Lung (tissue), 12 donors: ENCODE results near the gene EZH1. TPM values are rescaled to one million over a fixed set of nuclear protein-coding genes. Genes with fewer than 3 reads are reported as not detected.

ENCODE experiments used
- ATAC-seq: fragments of 200-7000 bp; cut with Tn5 transposase; one replicate; pipeline ENCODE4 v1.9.1; 2020; ENCODE audit warnings: moderate number of reproducible peaks; ENCODE audit not compliant: insufficient read depth, low FRiP score
- DNase-seq, 3 donors: peaks; one replicate each; pipeline ENCODE4 v3.0.0-alpha.2; 2013 to 2017
- H3K27ac ChIP-seq, 2 donors: one replicate each; pipeline ENCODE4 v1.5.1; 2013; ENCODE audit warnings: mild to moderate bottlenecking in 2 of 2, moderate library complexity in 2 of 2, control low read depth in 1 of 2, inconsistent platforms in 1 of 2, low read depth in 1 of 2, low read length in 1 of 2
- H3K27me3 ChIP-seq, 3 donors: one replicate each; pipeline ENCODE4 v1.5.1; 2013; ENCODE audit warnings: low read length in 2 of 3; ENCODE audit not compliant: control insufficient read depth in 3 of 3, insufficient read depth in 3 of 3
- H3K36me3 ChIP-seq, 4 donors: one replicate each; pipeline ENCODE4 v1.5.1; 2013; ENCODE audit warnings: low read length in 4 of 4, mild to moderate bottlenecking in 1 of 4, moderate library complexity in 1 of 4; ENCODE audit not compliant: control insufficient read depth in 4 of 4, insufficient read depth in 4 of 4
- H3K4me1 ChIP-seq, 5 donors: one replicate each; pipeline ENCODE4 v1.5.1; 2013; ENCODE audit warnings: low read length in 5 of 5, mild to moderate bottlenecking in 2 of 5, moderate library complexity in 1 of 5; ENCODE audit not compliant: control insufficient read depth in 5 of 5, insufficient read depth in 5 of 5
- H3K4me3 ChIP-seq: one replicate; pipeline ENCODE4 v1.5.1; 2013; ENCODE audit warnings: mild to moderate bottlenecking, control low read depth, moderate library complexity
- H3K9ac ChIP-seq, 2 donors: one replicate each; pipeline ENCODE4 v1.5.1; 2013; ENCODE audit warnings: low read length in 2 of 2, control low read depth in 1 of 2; ENCODE audit not compliant: insufficient read depth in 1 of 2
- H3K9me3 ChIP-seq, 4 donors: one replicate each; pipeline ENCODE4 v1.5.1; 2013; ENCODE audit warnings: low read length in 3 of 4, mild to moderate bottlenecking in 1 of 4, moderate library complexity in 1 of 4; ENCODE audit not compliant: control insufficient read depth in 4 of 4, insufficient read depth in 3 of 4
- CTCF ChIP-seq: IDR thresholded peaks from 2 replicates; pipeline ENCODE4 v1.5.1; 2012; ENCODE audit warnings: mild to moderate bottlenecking; ENCODE audit errors: control extremely low read depth, extremely low read depth
- WGBS, 2 donors: extraction: QIAGEN DNeasy Blood & Tissue Kit; methylation state at CpG; one replicate each; pipeline ENCODE4 v1.1.7; 2013; 5-methylcytosine and 5-hydroxymethylcytosine counted together
- polyA plus RNA-seq, 2 donors: library from polyadenylated mRNA; stranded (reverse); fragments of 200-250 nt; gene quantifications; one replicate each; pipeline ENCODE4 v1.2.1, GENCODE V29; 2013
- total RNA-seq, 2 donors: library from RNA; depleted of rRNA in 1 of 2; stranded (reverse); fragments of >200 nt in 1 of 2; gene quantifications; one replicate each; pipeline ENCODE4 v1.2.1, GENCODE V29; 2014 to 2021
- donor health status: control.
- donor health status: control.
- donor health status: Bipolar disorder and iron deficiency.
- donor health status: healthy.
- donor health status: DM: yes; HTN: yes; CAD: no.

Gene EZH1
- total and polyA plus RNA-seq, 4 donors: 20.7 to 53.2 (median 27.4) TPM

- DNase-seq (no peak), ATAC-seq (no peak)
- peaks cover 0 to 36% (median 10%) of the 10 kb centered on the region in 5 donors for H3K4me1 ChIP-seq
- H3K9ac ChIP-seq: no peak overlapping the region
- TF ChIP-seq CTCF: no peak
- peaks cover 0 to 2% (median 0%) of the 10 kb centered on the region in 4 donors for H3K9me3 ChIP-seq
- WGBS, 2 donors: 43 to 52% methylated on average over 10 of the region's 10 CpGs
- H3K4me3 ChIP-seq: no peak overlapping the region
- H3K27ac ChIP-seq: no peak overlapping the region
- peaks cover 0 to 61% (median 48%) of the 10 kb centered on the region in 3 donors for H3K27me3 ChIP-seq
- H3K36me3 ChIP-seq: peaks cover 3 to 21% (median 10%) of the 10 kb centered on the region in 4 donors
Measured at GRCh38 chr17:42781639-42782165, 36.9 kb upstream of the EZH1 start.

GRCh38 chr17:42780851-42781638, 36.2 kb upstream of the EZH1 start:
- no peak for DNase-seq
- ATAC-seq: no peak
- peaks cover 0 to 2% (median 0%) of the 10 kb centered on the region in 4 donors for H3K9me3 ChIP-seq
- no peak overlapping the region for H3K27ac ChIP-seq
- no peak for TF ChIP-seq CTCF
- H3K9ac ChIP-seq: no peak overlapping the region
- H3K4me3 ChIP-seq: no peak overlapping the region
- H3K4me1 ChIP-seq: peaks cover 0 to 36% (median 10%) of the 10 kb centered on the region in 5 donors
- H3K27me3 ChIP-seq: peaks cover 0 to 54% (median 46%) of the 10 kb centered on the region in 3 donors
- WGBS, 2 donors: 8 to 9% methylated on average over 35 to 39 of the region's 39 CpGs
- peaks cover 3 to 21% (median 11%) of the 10 kb centered on the region in 4 donors for H3K36me3 ChIP-seq

- H3K9me3 ChIP-seq: peaks cover 0 to under 1% (median 0%) of the 10 kb centered on the region in 4 donors
- H3K27ac ChIP-seq: no peak within 1 kb of the TSS
- DNase-seq (no peak), ATAC-seq (no peak)
- no peak within 1 kb of the TSS for H3K4me3 ChIP-seq
- TF ChIP-seq CTCF: no peak
- peaks cover 0 to 46% (median 38%) of the 10 kb centered on the region in 3 donors for H3K27me3 ChIP-seq
- peaks cover 3 to 21% (median 14%) of the 10 kb centered on the region in 4 donors for H3K36me3 ChIP-seq
- 9 to 18% methylated on average over 41 to 65 of the region's 65 CpGs for WGBS, 2 donors
- H3K4me1 ChIP-seq: peaks cover 0 to 36% (median 10%) of the 10 kb centered on the region in 5 donors
- H3K9ac ChIP-seq: no peak within 1 kb of the TSS
Measured at GRCh38 chr17:42779936-42780850, 35.4 kb upstream of the EZH1 start, which contains the start of gene WNK4. TSS of gene WNK4 (plus strand) at chr17:42780610. CDS start at chr17:42780699, 89 bp downstream.
